ELF-1 (cell line): Measurements from ENCODE around the gene P2RY8.
"Not testable (repeated sequence)": the region's sequence is repeated elsewhere in the genome, so short reads cannot be mapped to it uniquely, and the experiment has no call there.

Experiments used
- DNase-seq: peaks from one replicate; pipeline ENCODE4 v3.0.0-alpha.2; 2016; ENCODE audit warnings: low read depth, low spot score

The P2RY8 gene

DNA sequence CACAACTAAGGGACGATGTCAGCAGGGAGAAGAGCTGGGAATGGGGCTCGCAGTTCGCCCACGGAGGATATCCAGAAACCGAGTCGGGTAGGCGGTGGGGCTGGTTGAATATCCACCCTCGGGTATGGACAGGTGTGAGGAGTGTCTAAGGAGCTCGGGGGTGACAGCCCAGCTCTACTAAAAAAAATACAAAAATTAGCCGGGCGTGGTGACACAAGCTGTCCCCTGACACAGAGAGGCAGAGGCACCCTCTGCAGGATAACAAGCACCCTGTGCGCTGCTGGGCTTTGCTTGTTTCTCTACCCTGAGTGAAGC is 72.1 kb downstream of the P2RY8 start:
- no peak for DNase-seq

DNA sequence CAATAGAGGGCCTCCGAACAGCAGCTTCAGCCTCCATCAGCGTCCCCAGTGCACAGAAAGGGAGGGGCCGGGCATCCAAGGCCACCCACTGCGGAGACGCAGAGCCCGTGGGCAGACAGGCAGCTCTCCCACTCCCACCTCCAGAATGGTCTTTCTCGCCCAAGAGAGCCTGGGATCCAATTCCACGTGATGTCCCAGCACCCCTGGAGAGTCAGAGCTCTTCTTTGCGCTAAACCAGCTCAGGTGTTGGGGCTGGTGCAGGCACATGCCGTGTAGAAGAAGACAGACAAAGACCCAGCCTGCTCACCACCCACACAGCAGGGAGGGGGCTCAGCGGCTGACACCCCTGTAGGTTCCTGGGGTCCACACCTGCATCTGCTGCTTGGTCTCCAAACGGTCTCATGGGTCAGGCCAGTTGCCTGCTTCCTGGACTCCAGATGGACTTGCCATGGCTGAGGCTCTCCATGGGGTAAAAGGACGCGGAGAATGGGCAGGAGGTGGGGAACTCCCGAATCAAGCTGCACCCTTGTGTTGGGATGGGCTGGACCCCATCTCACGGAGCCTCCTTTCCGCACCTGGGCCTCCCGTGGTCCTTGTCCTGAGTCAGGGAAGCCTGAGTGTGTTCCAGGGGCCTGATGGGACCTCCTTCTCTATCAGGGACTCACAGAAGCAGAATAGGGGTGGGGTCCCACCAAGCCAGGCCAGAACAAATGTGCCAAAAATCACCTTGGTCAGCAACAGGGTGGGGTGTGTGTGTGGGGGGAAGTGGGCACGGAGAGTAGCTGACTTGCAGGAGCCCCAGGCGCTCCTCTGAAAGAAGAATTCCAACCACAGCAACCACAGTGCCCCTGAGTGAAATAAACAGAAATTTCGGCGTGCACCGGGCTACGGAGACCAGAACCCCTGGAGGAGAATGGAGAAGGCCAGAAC is 72.7 kb downstream of the P2RY8 start:
- DNase-seq = no peak

DNA sequence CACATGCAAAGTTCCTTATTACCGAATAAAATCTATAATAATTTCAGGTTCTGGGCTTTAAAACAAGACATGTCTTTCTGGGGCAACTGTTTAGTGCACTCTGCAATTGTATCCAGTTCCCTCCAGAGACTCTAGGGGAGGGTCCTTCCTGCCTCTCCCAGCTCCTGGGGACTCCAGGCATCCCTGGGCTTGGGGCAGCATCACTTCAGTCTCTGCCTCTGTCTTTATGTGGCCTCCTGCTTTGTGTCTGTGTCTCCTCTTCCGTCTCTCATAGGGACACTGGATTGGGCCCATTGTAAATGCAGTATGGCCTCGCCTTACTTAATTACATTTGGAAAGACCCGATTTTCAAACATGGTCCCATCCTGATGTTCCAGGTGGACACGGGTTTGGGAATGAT is 73.4 kb downstream of the P2RY8 start:
- DNase-seq = no peak

DNA sequence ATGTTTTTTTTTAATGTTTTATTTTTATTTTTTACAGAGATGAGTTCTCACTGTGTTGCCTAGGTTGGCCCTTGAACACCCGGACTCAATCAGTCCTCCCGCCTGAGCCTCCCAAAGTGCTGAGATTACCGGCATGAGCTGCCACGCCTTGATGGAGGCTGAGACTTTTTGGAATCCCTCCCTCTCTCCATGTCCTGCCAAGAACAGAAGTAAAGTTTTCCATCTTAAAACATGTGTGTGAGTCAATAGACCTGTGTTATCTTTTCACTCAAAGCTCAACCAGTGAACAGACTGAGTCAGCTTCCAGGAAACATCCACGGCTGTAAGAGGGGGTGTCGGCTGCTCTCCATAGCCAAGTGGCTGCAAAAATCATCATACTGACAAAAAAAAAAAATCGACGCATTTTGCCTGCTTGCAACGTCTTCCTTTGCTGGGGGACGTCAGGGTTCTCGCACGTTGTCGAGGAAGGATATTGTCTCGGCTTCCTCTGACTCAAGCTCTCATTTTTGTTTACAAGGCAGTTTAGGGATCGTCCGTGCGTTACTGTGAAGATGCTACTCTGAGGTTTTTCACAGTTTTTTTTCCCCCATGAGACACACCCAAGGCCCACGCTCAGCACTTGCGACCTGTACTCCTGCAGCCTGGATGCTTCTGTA is 74.3 kb downstream of the P2RY8 start:
- no peak for DNase-seq

DNA sequence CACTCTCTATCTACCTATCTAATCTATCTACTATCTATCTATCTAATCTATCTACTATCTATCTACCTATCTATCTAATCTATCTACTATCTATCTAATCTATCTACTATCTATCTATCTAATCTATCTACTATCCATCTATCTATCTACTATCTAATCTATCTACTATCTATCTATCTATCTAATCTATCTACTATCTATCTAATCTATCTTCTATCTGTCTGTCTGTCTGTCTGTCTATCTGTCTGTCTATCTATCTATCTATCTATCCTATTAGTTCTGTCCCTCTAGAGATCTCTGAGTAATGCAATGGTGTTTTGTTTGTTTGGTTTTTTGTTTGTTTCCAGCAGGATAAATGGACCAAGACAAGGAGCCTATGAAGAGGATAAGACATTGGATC is 74.9 kb downstream of the P2RY8 start:
- DNase-seq = no peak

DNA sequence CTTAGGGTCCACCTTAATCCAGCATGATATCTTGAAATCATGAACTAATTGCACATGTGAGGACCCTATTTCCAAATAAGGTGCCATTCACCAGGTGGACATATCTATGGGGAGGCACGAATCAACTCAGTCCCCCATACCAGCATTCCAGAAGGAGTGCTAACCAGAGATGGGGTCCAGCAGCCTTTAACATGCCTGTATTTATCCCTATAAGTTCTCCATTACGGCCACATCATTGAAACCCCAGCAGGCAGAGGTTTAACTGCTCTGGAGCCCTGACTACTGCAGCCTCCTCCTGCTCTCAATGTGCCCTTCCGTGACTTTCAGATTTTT is 81.1 kb downstream of the P2RY8 start:
- DNase-seq = no peak

DNA sequence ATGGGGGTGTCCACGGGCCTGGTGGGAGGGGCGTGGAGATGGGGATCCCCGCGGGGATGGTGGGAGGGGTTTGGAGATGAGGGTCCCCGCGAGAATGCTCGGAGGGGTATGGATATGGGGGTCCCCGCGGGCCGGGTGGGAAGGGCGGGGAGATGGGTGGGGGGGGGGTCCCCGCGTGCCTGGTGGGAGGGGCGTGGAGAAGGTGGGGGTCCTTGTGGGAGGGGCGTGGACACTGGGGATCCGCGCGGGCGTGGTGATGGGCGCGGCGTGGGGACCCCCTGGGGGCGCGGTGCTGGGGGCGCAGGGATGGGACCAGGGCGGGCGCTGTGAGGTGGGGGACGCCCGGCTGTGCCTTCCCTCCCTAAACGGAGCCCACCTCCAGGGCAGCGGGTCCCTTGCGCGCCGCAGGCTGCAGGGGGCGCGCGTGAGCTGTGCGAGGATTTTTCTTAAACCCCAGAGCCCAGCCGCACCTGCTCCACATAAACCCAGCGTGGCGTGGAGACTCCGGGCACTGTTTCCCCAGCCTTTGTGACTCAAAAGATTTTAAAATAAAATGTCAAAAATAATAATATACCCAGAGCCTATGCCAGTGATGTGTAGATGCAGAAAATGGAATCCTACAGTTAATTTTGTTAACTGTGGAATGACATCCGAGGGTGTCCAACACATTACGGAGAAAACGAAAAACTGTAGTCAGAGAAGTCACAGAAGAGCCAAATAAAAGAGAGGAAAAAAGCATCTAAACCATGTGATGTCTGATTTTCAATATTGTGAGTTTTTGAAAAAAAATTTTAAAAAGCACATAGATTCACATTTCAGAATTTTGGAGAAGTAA is 82.8 kb downstream of the P2RY8 start:
- DNase-seq = peak; percentile 97

DNA sequence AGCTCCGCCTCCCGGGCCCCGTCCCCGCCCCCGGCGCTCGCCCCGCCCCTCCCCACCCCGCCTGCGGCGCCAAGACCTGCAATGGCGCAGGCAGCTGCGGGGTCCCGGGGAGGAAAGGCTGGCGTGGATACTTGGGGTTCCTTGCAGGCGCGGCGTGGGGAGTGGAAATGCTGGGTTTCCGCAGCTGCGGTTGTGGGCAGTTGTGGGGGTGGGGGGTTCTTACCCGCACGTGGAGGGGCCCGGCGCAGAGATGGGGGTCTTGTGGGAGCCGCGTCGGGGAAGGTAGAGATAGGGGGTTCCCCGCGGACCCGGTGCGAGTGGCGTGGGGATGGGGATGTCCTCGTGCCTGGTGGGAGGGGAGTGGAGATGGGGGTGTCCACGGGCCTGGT is 83.6 kb downstream of the P2RY8 start:
- no peak for DNase-seq

DNA sequence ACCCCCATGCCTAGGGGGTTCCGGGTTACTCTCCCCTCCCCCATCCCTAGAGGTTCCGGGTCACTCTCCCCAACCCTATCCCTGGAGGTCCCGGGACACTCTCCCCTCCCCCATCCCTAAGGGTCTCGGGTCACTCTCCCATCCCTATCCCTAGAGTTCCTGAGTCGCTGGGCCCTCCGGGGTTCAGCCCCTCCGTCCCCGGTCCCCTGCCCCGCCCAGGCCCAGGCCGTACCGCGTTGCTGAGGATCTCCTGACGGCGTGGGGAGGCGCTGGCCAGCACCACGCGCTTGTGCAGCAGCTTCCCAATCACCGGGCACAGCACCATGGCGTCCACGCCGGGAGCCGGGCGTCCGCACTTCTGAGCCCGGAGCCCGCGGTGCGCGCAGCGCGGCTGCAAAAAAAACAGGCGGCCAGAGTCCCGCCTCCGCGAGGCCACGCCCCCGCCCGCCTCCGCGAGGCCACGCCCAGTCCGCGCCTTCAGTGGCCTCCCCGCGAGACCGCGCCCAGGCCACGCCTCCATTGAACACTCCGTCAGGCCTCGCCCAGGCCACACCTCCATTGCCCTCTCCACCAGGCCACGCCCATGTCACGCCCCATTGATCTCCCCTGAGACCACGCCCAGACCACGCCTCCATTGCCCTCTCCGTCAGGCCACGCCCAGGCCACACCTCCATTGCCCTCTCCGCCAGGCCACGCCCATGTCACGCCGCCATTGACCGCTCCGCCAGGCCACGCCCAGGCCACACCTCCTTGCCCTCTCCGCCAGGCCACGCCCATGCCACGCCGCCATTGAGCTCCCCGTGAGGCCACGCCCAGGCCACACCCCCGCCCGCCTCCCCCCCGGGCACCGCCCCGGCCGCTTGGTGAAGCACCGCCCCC is 84.2 kb downstream of the P2RY8 start, which contains the start of gene ASMTL:
Gene ASMTL, minus strand, starts transcription at position 394 of the 879 bp plus-strand sequence. Its CDS starts 69 bp downstream, at position 325.
- DNase-seq = peak; percentile 100

DNA sequence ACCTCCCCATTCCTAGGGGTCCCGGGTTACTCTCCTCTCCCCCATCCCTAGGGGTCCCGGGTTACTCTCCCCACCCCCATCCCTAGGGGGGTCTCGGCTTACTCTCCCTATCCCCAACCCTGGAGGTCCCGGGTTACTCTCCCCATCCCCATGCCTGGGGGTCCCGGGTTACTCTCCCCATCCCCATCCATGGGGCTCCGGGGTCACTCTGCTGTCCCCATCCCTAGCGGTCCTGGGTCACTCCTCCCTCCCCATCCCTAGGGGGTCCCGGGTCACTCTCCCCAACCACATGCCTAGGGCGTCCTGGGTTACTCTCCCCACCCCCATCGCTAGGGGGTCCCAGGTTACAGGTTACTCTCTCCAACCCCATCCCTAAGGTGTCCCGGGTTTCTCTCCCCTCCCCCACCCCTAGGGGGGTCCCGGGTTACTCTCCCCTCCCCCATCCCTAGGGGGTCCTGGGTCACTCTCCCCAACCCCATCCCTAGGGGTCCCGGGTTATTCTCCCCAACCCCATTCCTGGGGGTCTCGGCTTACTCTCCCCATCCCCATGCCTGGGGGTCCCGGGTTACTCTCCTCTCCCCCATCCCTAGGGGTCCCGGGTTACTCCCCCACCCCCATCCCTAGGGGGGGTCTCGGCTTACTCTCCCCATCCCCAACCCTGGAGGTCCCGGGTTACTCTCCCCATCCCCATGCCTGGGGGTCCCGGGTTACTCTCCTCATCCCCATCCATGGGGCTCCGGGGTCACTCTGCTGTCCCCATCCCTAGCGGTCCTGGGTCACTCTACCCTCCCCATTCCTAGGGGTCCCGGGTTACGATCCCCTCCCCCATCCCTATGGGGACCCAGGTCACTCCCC is 85.1 kb downstream of the P2RY8 start:
- no peak for DNase-seq

DNA sequence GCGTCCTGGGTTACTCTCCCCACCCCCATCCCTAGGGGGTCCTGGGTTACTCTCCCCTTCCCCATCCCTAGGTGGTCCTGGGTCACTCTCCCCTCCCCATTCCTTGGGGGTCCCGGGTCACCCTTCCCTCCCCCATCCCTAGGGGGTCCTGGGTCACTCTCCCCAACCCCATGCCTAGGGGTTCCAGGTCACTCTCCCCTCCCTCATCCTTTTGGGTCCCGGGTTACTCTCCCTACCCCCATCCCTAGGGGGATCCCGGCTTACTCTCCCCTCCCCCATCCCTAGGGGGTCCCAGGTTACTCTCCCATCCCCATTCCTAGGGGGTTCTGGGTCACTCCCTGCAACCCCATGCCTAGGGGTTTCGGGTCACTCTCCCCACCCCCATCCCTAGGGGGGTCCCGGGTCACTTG is 85.7 kb downstream of the P2RY8 start:
- DNase-seq = no peak

DNA sequence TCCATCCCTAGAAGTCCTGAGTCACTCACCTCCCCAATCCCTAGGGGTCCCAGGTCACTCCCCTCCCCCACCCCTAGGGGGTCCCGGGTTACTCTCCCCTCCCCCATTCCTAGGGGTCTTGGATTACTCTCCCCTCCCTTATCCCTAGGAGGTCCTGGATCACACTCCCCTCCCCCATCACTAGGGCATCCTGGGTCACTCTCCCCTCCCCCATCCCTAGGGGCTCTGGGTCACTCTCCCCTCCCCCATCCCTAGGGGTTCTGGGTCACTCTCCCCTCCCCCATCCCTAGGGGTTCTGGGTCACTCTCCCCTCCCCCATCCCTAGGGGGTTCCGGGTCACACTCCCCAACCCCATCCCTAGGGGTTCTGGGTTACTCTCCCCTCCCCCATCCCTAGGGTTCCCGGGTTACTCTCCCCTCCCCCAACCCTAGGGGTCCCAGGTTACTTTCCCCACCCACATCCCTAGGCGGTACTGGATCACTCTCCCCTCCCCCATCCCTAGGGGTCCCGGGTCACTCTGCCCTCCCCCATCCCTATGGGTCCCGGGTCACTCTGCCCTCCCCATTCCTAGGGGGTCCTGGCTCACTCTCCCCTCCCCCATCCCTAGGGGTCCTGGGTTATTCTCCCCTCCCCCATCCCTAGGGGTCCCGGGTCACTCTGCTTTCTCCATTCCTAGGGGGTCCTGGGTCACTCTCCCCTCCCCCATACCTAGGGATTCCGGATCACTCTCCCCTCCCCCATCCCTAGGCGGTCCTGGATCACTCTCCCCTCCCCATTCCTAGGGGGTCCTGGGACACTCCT is 86.4 kb downstream of the P2RY8 start:
- no peak for DNase-seq

DNA sequence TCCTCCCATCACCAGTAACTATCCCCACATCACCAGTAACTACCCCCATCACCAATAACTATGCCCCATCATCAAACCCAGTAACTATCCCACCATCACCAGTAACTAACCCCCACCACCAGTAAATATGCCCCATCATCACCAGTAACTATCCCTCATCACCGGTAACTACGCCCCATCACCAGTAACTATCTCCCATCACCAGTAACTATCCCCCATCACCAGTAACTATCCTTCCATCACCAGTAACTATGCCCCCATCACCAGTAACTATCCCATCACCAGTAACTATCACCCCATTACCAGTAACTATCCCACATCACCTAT is 87.2 kb downstream of the P2RY8 start:
- no peak for DNase-seq

DNA sequence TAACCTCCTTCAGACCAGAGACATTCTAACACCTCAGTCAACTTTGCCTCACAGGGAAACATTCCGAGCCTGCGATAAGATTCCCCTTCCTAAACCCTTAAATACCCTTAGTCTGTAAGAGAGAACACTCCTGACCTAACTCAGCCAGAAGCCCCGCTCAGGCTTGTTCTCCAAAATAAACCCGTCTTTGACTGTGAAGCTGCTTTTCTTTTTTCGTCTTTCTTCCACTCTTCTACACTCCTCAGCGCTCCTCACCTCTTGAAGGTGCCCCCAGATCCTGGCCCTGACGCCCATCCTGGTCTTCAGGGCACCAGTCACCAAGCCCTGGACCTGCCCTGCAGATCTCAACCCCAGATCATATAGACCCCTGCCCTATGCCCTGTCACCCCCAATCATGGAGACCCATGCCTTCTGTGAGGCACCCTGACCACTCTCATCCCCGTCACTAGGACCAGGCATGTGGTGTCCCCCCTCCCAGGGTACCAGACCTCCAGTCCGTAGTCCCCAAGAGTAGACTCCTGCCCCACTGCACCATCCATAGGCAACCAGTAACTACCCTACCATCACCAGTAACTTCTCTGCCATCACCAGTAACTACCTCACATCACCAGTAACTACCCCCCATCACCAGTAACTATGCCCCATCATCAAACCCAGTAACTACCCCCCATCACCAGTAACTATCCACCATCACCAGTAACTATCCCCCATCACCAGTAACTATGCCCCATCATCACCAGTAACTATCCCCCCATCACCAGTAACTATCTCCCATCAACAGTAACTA is 87.8 kb downstream of the P2RY8 start:
- no peak for DNase-seq

DNA sequence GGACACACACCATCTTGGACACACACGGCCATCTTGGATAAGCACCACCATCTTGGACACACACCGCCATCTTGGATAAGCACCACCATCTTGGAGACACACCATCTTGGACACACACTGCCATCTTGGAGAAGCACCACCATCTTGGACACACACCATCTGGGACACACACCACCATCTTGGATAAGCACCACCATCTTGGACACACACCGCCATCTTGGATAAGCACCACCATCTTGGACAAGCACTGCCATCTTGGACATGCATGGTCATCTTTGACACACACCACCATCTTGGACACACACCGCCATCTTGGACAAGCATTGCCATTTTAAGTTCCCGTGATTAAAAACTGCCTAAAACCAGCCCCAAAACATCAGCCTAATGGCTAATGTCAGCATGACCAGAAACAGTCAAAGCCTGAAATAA is 88.4 kb downstream of the P2RY8 start:
- DNase-seq = not testable (repeated sequence)

DNA sequence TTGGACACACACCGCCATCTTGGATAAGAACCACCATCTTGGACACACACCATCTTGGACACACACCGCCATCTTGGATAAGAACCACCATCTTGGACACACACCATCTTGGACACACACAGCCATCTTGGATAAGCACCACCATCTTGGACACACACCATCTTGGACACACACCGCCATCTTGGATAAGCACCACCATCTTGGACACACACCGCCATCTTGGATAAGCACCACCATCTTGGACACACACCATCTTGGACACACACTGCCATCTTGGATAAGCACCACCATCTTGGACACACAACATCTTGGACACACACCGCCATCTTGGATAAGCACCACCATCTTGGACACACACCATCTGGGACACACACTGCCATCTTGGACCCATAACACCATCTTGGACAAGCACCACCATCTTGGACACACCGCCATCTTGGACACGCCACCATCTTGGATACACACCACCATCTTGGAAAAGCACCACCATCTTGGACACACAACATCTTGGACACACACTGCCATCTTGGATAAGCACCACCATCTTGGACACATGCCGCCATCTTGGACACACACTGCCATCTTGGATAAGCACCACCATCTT is 88.9 kb downstream of the P2RY8 start:
- DNase-seq = not testable (repeated sequence)

DNA sequence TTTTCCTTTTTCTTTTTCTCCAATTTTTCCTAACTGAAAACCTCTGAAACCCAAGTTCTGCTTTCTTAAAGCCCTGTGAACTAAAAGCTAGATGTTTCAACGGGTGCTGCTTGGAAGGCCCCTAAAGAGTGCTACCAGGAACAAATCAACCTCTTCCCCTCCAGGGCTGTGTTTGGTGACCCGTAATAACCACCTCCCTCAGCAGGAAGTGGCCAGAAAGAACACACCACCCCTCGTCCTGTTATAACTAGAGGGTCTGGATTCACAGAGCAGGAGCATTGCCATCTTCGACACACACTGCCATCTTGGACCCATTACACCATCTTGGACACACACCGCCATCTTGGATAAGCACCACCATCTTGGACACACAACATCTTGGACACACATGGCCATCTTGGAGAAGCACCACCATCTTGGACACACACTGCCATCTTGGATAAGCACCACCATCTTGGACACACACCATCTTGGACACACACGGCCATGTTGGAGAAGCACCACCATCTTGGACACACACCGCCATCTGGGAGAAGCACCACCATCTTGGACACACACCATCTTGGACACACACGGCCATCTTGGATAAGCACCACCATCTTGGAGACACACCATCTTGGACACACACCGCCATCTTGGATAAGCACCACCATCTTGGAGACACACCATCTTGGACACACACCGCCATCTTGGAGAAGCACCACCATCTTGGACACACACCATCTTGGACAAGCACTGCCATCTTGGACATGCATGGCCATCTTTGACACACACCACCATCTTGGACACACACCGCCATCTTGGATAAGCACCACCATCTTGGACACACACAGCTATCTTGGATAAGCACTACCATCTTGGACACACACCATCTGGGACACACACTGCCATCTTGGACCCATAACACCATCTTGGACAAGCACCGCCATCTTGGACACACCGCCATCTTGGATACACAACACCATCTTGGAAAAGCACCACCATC is 89.7 kb downstream of the P2RY8 start:
- DNase-seq = peak; percentile 3
